Neural progenitor cell (in vitro differentiated cells): Measurements from ENCODE around the gene VAX1.
A peak's percentile ranks its signal among the peaks of the same experiment; 100 is the strongest.

Source experiments
- CTCF ChIP-seq: fragments of 200-600 bp; sonication (generic); IDR thresholded peaks from 2 replicates; pipeline ENCODE4 v1.5.1; 2017; ENCODE audit warnings: antibody characterized with exemption, mild to moderate bottlenecking
- EZH2 ChIP-seq: fragments of 200-600 bp; sonication (generic); IDR thresholded peaks from 2 replicates; pipeline ENCODE4 v1.6.1; 2017; ENCODE audit warnings: antibody characterized with exemption, mild to moderate bottlenecking, moderate library complexity
- EZH2phosphoT487 ChIP-seq: fragments of 200-600 bp; sonication (generic); IDR thresholded peaks from 2 replicates; pipeline ENCODE4 v1.6.1; 2017; ENCODE audit warnings: antibody characterized with exemption

GRCh38 chr10:117165538-117166417, 27.7 kb upstream of the VAX1 start:
- TF ChIP-seq CTCF = peak; percentile 76
- TF ChIP-seq EZH2 = peak; percentile 96
- peak; percentile 88 for TF ChIP-seq EZH2phosphoT487
